Kidney tubule cell (primary cell): ENCODE data around the gene TAF4.

ENCODE experiments used
- DNase-seq: peaks from one replicate; pipeline ENCODE4 v3.0.0-alpha.2; 2018; ENCODE audit warnings: low spot score

The TAF4 gene

GRCh38 chr20:61964675-61965605 is 100.7 kb downstream of the TAF4 start:
- DNase-seq, result no peak

GRCh38 chr20:61963885-61964674 is 101.6 kb downstream of the TAF4 start:
- no peak for DNase-seq

- DNase-seq, result no peak
Measured at GRCh38 chr20:61963149-61963548, 102.5 kb downstream of the TAF4 start.

GRCh38 chr20:61960836-61961235 is 104.8 kb downstream of the TAF4 start:
- DNase-seq, result no peak

- DNase-seq, result no peak
Measured at GRCh38 chr20:61958773-61959700, 106.6 kb downstream of the TAF4 start.

- DNase-seq, result no peak
Measured at GRCh38 chr20:61957961-61958715, 107.5 kb downstream of the TAF4 start.

GRCh38 chr20:61956396-61957342 is 109.0 kb downstream of the TAF4 start:
- DNase-seq, result no peak

GRCh38 chr20:61955668-61956395 is 109.8 kb downstream of the TAF4 start:
- no peak for DNase-seq

GRCh38 chr20:61954276-61955021 is 111.2 kb downstream of the TAF4 start:
- no peak for DNase-seq

GRCh38 chr20:61953037-61954021 is 112.4 kb downstream of the TAF4 start:
- no peak for DNase-seq

GRCh38 chr20:61951695-61952533 is 113.8 kb downstream of the TAF4 start:
- no peak for DNase-seq

- no peak for DNase-seq
Measured at GRCh38 chr20:61950641-61951071, 115.0 kb downstream of the TAF4 start.

- no peak for DNase-seq
Measured at GRCh38 chr20:61949714-61950640, 115.7 kb downstream of the TAF4 start.

- no peak for DNase-seq
Measured at GRCh38 chr20:61949363-61949713, 116.3 kb downstream of the TAF4 start.
